HepG2 (cell line): ENCODE measurements around the gene POC1A. TPM values are rescaled to one million over a fixed set of nuclear protein-coding genes. Genes with fewer than 3 reads are reported as not detected.

Experiments
- ATAC-seq: fragments of 200-7000 bp; cut with Tn5 transposase; 3 replicates; pipeline ENCODE4 v1.9.1; 2020; ENCODE audit warnings: mild to moderate bottlenecking, moderate library complexity
- BruUV-seq: library from RNA; stranded (reverse); fragments of 400-500 nt; replicated peaks from 2 replicates; lab custom pipeline; 2021; lab: Mats Ljungman, UMichigan
- CTCF ChIA-PET: fragments of 300-600 bp; formaldehyde crosslinking; extraction: SDS; loops from one replicate; lab custom pipeline; 2021; ENCODE audit warnings: low total read pairs, inconsistent platforms, low intra/inter-chr PET ratio; lab: Yijun Ruan, JAX
- POLR2A ChIA-PET: fragments of 350-600 bp; sonication (Branson Sonifier 250); formaldehyde crosslinking; loops from one replicate; lab custom pipeline; 2020; ENCODE audit warnings: antibody characterized with exemption, inconsistent platforms; lab: Yijun Ruan, JAX
- DNase-seq: peaks from one replicate; pipeline ENCODE4 v3.0.0-alpha.2; 2015; ENCODE audit warnings: low spot score
- FAIRE-seq: peaks from 3 replicates; lab custom pipeline; 2011; peaks lifted over from hg19 to GRCh38; lab: Jason Lieb, UNC
- H2AFZ ChIP-seq: one replicate; pipeline ENCODE4 v1.6.1; 2011; ENCODE audit warnings: low read length, inconsistent platforms
- H3K27ac ChIP-seq: fragments of 300-600 bp; 3 replicates; pipeline ENCODE4 v1.8.0; 2011; ENCODE audit warnings: mixed run types, mild to moderate bottlenecking, mixed read lengths, low read length, inconsistent platforms; ENCODE audit not compliant: insufficient read depth; ENCODE audit errors: extremely low read length
- H3K27me3 ChIP-seq, 2 experiments: fragments of 200-600 bp in 1 of 2; 2 replicates in 1 of 2; 3 replicates in 1 of 2; pipeline versions ENCODE4 v1.6.0 to v1.8.0; 2011; ENCODE audit warnings: low read length in 2 of 2, mild to moderate bottlenecking in 2 of 2, moderate library complexity in 2 of 2, inconsistent platforms in 1 of 2; ENCODE audit not compliant: insufficient read depth in 2 of 2, control insufficient read depth in 1 of 2
- H3K36me3 ChIP-seq, 2 experiments: fragments of 200-600 bp in 1 of 2; replicated peaks in 1 of 2; 2 replicates in 1 of 2; 3 replicates in 1 of 2; pipeline versions ENCODE4 v1.5.1 to v1.8.0; 2011; ENCODE audit warnings: low read length in 2 of 2, inconsistent platforms in 1 of 2; ENCODE audit not compliant: insufficient read depth in 2 of 2, control insufficient read depth in 1 of 2
- H3K4me1 ChIP-seq: 2 replicates; pipeline ENCODE4 v1.5.1; 2012; ENCODE audit warnings: low read length, inconsistent platforms; ENCODE audit not compliant: insufficient read depth
- H3K4me2 ChIP-seq: 2 replicates; pipeline ENCODE4 v1.6.0; 2011; ENCODE audit warnings: low read depth, low read length, inconsistent platforms
- H3K4me3 ChIP-seq, 3 experiments: fragments of 200-600 bp in 1 of 3; sonication (generic), shearing (Covaris generic) in 1 of 3; replicated peaks in 1 of 3; 2 replicates each; pipeline ENCODE4 v1.5.1; 2011 to 2016; ENCODE audit warnings: low read length in 3 of 3, inconsistent platforms in 2 of 3, low read depth in 2 of 3, mild to moderate bottlenecking in 2 of 3, control low read depth in 1 of 3, mixed read lengths in 1 of 3; ENCODE audit not compliant: insufficient read depth in 1 of 3
- H3K79me2 ChIP-seq: one replicate; pipeline ENCODE4 v1.6.1; 2011; ENCODE audit warnings: low read length, inconsistent platforms; ENCODE audit not compliant: insufficient read depth
- H3K9ac ChIP-seq: 2 replicates; pipeline ENCODE4 v1.6.0; 2011; ENCODE audit warnings: mild to moderate bottlenecking, low read depth, low read length, inconsistent platforms; ENCODE audit not compliant: insufficient read depth
- H3K9me3 ChIP-seq: 2 replicates; pipeline ENCODE4 v1.5.1; 2012; ENCODE audit warnings: mild to moderate bottlenecking, low read length
- H4K20me1 ChIP-seq: 2 replicates; pipeline ENCODE4 v1.6.0; 2011; ENCODE audit warnings: inconsistent platforms, mild to moderate bottlenecking, low read length, moderate library complexity; ENCODE audit not compliant: insufficient read depth
- KIAA2018 ChIP-seq: sonication (generic); formaldehyde crosslinking; IDR thresholded peaks from 2 replicates; pipeline ENCODE4 v1.5.0; 2020; ENCODE audit warnings: mild to moderate bottlenecking, missing genetic modification reagents, borderline replicate concordance
- ZBTB20 ChIP-seq: sonication (generic); formaldehyde crosslinking; IDR thresholded peaks from 2 replicates; pipeline ENCODE4 v1.8.1; 2023; ENCODE audit warnings: missing genetic modification reagents, low read depth, mild to moderate bottlenecking, borderline replicate concordance
- ZNF256 ChIP-seq: sonication (generic); formaldehyde crosslinking; conservative IDR thresholded peaks from 2 replicates; pipeline ENCODE4 v1.4.0; 2020; ENCODE audit warnings: missing genetic modification reagents
- WGBS: methylation state at CpG from one replicate; pipeline ENCODE4 v1.1.6; 2017; ENCODE audit warnings: low lambda C conversion rate; 5-methylcytosine and 5-hydroxymethylcytosine counted together
- in situ Hi-C: cut with HindIII; loops from 2 replicates; pipeline ENCODE4 v1.10.0; 2017; ENCODE audit warnings: low pct_unique_long_range_greater_than_20kb; ENCODE audit not compliant: extremely low pct_ligation_motif_present
- intact Hi-C: fragments of 100-400 bp; cut with micrococcal nuclease; formaldehyde crosslinking; loops from one replicate; pipeline ENCODE4 v1.10.0; 2022; ENCODE audit not compliant: unreplicated experiment
- polyA plus RNA-seq, 8 experiments: library from polyadenylated mRNA; depleted of rRNA in 3 of 8; stranded (reverse) in 7 of 8; unstranded in 1 of 8; fragments of >200 nt; fragmentation: Illumina TruSeq in 4 of 8; extraction: Trizol in 4 of 8; gene quantifications; 2 replicates each; pipeline versions ENCODE4 v1.2.1 to v1.2.3, GENCODE V29; 2011 to 2016; ENCODE audit warnings: low read depth in 4 of 8, missing spikeins in 1 of 8, mixed read lengths in 1 of 8; ENCODE audit not compliant: insufficient read depth in 1 of 8
- total RNA-seq, 5 experiments: library from RNA; depleted of rRNA; stranded (reverse); fragments of >200 nt; fragmentation: Illumina TruSeq; extraction: Trizol; gene quantifications; 2 replicates each; pipeline ENCODE4 v1.2.3, GENCODE V29; 2016; ENCODE audit warnings: low read depth in 1 of 5

Gene POC1A
- total and polyA plus RNA-seq, 2 of the 13 experiments (the other 11 are each of a cell fraction or from before 2014, with no cell fraction given) = 14.6 to 20.0 TPM

- no peak overlapping the region for H3K4me3 ChIP-seq
- H2AFZ ChIP-seq = no peak overlapping the region
- in situ Hi-C loops (no loop called here), intact Hi-C loops (no loop called here)
- no peak overlapping the region for H3K27ac ChIP-seq
- no peak for FAIRE-seq
- CTCF ChIA-PET = no interaction called here
- WGBS = 94% methylated on average over 3 of the region's 4 CpGs
- peaks cover 14% of the 10 kb centered on the region for H3K4me1 ChIP-seq
- BruUV-seq = no TSS peak
- peaks cover 4 to 10% of the 10 kb centered on the region in 2 experiments; a peak in 3 of 5 replicates for H3K27me3 ChIP-seq
- TF ChIP-seq ZBTB20 (CRISPR knock-in tag) (no peak), KIAA2018 (no peak), ZNF256 (CRISPR knock-in tag) (no peak)
- ATAC-seq = no peak
- no peak overlapping the region for H3K4me2 ChIP-seq
- H3K79me2 ChIP-seq = no peaks in the 10 kb centered on the region
- POLR2A ChIA-PET = no interaction called here
- no peaks in the 10 kb centered on the region for H4K20me1 ChIP-seq
- peaks cover 0 to 12% of the 10 kb centered on the region in 2 experiments; a peak in 2 of 5 replicates for H3K36me3 ChIP-seq
- no peaks in the 10 kb centered on the region for H3K9me3 ChIP-seq
- H3K9ac ChIP-seq = no peak overlapping the region
- no peak for DNase-seq
Observed at GRCh38 chr3:52069855-52070254, 84.4 kb downstream of the POC1A start.
